Retinal pigment epithelial cell (primary cell): ENCODE measurements around the gene E4F1.

Source experiments
- DNase-seq: peaks from one replicate; pipeline ENCODE4 v3.0.0-alpha.2; 2010; ENCODE audit warnings: low read depth
- H3K4me3 ChIP-seq: 2 replicates; pipeline ENCODE4 v1.5.1; 2011; ENCODE audit warnings: mild to moderate bottlenecking, low read length, control low read depth, moderate library complexity
- TF ChIP-seq, protein P1 (sequence below): conservative IDR thresholded peaks from 2 replicates; pipeline ENCODE4 v1.5.1; 2011; ENCODE audit warnings: low read depth, low read length, control low read depth, inconsistent platforms

Gene E4F1

DNA sequence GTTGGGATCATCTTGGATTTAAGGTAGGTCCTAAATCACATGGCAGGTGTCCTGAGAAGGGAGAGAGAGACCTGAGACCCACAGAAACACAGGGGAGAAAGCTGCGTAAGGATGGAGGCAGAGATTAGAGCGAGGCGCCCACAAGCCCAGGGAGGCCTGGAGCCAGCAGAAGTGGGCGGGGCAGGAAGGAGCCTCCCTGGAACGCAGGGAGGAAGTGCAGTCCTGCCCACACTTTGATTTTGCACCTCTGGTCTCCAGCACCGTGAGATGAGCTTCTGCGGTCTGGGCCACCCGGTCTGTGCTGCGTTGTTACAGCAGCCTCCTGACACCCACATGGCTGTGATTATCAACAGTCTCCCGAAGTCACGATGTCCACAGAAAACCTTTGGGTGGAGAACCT, 19.2 kb downstream of the E4F1 start:
- DNase-seq: no peak
- TF ChIP-seq, protein P1, sequence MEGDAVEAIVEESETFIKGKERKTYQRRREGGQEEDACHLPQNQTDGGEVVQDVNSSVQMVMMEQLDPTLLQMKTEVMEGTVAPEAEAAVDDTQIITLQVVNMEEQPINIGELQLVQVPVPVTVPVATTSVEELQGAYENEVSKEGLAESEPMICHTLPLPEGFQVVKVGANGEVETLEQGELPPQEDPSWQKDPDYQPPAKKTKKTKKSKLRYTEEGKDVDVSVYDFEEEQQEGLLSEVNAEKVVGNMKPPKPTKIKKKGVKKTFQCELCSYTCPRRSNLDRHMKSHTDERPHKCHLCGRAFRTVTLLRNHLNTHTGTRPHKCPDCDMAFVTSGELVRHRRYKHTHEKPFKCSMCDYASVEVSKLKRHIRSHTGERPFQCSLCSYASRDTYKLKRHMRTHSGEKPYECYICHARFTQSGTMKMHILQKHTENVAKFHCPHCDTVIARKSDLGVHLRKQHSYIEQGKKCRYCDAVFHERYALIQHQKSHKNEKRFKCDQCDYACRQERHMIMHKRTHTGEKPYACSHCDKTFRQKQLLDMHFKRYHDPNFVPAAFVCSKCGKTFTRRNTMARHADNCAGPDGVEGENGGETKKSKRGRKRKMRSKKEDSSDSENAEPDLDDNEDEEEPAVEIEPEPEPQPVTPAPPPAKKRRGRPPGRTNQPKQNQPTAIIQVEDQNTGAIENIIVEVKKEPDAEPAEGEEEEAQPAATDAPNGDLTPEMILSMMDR: no peak
- no peak overlapping the region for H3K4me3 ChIP-seq

DNA sequence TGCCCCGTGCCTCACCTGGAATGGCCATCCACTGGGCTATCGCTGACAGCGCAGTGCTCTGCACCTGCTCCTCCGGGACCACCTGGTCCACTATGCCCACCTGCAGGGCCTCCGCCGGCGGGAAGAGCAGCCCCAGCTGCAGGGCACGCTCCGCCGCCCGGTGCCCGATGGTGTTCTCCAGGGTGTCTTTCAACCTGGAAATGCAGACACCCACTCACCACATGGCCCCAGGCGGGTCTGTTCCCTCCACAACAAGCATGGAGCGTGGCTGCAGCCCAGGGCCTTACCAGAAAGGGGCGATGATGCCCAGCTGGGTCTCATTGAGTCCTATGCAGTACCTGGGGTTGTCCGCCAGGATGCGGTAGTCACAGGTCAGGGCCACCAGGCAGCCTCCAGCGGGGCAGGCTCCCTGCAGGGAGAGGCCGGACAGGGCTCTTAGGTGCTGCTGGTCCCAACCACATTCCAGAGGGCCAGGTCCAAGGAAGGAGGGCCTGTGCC, 19.7 kb downstream of the E4F1 start:
- H3K4me3 ChIP-seq: no peak overlapping the region
- no peak for DNase-seq
- TF ChIP-seq, protein P1: no peak

DNA sequence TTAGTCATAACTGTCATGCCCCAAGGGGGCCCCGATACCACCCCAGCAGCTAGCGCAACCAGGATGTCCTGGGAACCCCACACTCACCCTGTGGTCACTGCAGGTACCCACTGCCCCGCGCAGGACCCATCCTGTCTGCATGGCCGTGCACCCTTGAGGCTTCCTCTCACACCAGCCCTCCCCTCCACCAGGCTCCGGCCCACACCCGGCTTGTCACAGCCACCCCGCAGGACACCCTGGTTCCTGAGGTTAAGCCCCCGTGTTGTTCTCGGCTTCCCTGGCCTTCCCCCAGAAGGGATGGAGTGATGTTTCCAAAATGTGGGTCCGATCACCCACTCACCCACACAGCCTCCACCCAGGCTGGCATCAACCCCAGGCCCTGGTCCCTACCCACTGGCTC, 20.4 kb downstream of the E4F1 start:
- H3K4me3 ChIP-seq: no peak overlapping the region
- DNase-seq: no peak
- TF ChIP-seq, protein P1: no peak

DNA sequence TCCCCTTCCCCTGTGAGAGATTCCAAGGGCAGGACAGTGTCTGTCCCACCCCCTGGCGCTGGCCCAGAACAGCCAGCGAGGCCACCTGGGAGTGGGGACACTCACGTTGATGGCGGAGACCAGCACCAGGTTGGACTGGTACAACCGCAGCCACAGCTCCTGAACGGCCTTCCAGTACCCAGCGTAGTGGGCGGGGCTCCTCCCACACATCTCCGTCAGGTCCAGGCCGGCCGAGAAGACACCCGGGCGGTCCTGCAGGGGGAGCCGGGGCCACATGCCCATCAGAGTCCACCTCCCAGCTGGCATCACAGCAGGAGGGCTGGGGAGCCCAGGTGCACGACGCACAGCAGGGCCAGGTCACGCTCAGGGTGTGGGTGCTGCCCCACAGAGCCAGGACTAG, 20.9 kb downstream of the E4F1 start:
- no peak overlapping the region for H3K4me3 ChIP-seq
- DNase-seq: no peak
- TF ChIP-seq, protein P1: peak; percentile 4

DNA sequence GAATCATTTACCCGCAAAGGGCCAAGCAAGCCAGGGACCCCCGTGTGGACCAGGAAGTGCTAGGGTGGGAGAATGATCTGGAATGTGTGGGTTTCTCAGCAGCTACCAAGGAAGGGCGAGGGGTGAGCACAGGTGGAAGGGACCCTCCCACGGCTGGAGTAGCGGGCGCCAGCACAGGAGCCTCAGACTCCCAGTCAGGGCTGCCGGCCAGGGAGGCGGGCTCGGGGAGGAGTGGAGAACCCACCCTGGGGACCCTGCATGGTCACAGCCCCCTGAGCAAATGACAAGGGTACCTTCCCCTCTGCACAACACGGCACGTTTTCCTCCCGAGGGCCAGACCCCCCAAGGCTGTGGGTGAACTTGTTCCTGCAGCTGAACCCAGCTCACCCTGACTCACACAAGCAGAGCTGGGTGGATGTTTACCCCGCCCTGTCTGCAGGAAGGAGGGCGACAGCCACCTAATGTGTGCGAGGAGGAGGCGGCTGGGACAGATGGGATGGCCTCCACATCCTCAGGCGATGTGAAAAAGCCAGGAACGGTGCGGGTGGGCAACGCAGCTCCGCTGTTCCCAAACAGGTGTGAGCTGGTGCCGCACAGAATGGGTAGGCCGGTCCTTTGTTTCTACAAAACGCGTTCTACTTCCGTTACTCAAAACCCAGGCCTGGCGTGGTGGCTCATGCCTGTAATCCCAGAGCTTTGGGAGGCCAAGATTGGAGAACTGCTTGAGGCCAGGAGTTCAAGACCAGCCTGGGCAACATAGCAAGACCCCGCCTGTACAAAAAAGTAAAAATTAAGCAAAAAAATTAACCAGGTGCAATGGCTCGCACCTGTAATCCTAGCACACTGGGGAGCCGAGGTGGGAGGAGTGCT, 21.8 kb downstream of the E4F1 start:
- TF ChIP-seq, protein P1: no peak
- no peak for DNase-seq
- no peak overlapping the region for H3K4me3 ChIP-seq

DNA sequence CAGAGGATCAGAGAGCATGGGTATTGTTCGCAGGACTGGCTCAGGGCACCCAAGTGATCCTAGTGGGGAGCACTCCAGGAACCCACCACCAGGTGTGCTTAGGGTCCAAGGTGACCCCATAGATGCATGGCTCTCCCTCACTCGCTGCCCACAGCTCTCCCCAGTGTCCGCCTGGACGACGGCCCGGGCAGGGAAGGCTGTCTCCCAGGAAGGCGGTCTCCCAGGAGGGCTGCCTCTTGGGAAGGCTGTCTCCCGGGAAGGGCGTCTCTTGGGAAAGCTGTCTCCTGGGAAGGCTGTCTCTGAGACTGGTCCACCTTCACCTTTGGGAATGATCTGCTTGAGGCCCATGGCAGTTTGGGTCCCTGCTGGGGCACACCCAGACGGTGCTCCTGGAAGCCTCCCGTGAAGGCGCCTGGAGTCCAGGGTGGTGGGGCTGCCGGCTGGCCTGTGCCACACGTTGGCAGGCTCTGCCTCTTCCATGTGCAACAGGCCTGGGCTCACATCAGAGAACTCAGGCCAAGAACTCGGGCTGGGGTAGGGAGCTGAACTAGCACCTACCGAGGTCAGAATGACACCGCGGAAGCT, 23.0 kb downstream of the E4F1 start:
- DNase-seq: no peak
- no peak overlapping the region for H3K4me3 ChIP-seq
- TF ChIP-seq, protein P1: no peak

DNA sequence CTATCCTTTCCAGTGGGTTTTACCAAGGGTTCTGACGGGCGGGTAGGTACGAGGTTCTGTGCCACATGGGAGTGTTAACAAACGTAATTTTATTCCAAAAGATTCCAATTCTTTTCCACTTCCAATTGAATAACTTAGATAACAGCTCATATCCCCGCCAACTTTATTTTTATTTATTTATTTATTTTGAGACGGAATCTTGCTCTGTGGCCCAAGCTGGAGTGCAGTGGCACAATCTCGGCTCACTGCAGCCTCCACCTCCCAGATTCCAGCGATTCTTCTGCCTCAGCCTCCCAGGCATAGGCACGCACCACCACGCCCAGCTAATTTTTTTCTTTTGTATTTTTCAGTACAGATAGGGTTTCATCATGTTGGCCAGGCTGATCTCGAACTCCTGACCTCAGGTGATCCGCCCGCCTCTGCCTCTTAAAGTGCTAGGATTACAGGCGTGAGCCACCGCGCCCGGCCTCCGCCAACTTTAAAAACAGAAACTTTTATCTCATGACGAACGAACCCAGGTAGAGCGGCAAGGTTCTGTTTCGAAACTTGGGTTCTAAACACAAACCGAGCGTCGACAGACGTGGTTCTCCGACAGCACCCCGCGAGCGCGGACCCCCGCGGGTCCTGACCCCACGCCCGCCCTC, 27.4 kb downstream of the E4F1 start:
- no peak for DNase-seq
- TF ChIP-seq, protein P1: no peak
- H3K4me3 ChIP-seq: peak overlapping the region; percentile 70
